Duodenal mucosa (tissue), 2 donors: ENCODE results near the gene GAPVD1.

Experiments used
- H3K27ac ChIP-seq: one replicate; pipeline ENCODE4 v1.7.0; 2013; ENCODE audit warnings: low read depth, low read length
- H3K27me3 ChIP-seq, 2 donors: one replicate each; pipeline ENCODE4 v1.7.0; 2013; ENCODE audit warnings: low read length in 2 of 2, control low read depth in 1 of 2; ENCODE audit not compliant: insufficient read depth in 2 of 2, control insufficient read depth in 1 of 2
- H3K36me3 ChIP-seq, 2 donors: one replicate each; pipeline ENCODE4 v1.7.0; 2013; ENCODE audit warnings: low read length in 2 of 2, control low read depth in 1 of 2; ENCODE audit not compliant: insufficient read depth in 2 of 2, control insufficient read depth in 1 of 2
- H3K4me1 ChIP-seq, 2 donors: one replicate each; pipeline ENCODE4 v1.7.0; 2013; ENCODE audit warnings: low read length in 2 of 2, control low read depth in 1 of 2; ENCODE audit not compliant: insufficient read depth in 2 of 2, control insufficient read depth in 1 of 2
- H3K4me3 ChIP-seq, 2 donors: one replicate each; pipeline ENCODE4 v1.7.0; 2013; ENCODE audit warnings: low read length in 2 of 2, low read depth in 1 of 2
- H3K9ac ChIP-seq, 2 donors: one replicate each; pipeline ENCODE4 v1.7.0; 2013; ENCODE audit warnings: low read length in 2 of 2, low read depth in 1 of 2
- H3K9me3 ChIP-seq, 2 donors: one replicate each; pipeline ENCODE4 v1.7.0; 2013; ENCODE audit warnings: low read length in 2 of 2, control low read depth in 1 of 2; ENCODE audit not compliant: control insufficient read depth in 1 of 2

Gene GAPVD1

DNA sequence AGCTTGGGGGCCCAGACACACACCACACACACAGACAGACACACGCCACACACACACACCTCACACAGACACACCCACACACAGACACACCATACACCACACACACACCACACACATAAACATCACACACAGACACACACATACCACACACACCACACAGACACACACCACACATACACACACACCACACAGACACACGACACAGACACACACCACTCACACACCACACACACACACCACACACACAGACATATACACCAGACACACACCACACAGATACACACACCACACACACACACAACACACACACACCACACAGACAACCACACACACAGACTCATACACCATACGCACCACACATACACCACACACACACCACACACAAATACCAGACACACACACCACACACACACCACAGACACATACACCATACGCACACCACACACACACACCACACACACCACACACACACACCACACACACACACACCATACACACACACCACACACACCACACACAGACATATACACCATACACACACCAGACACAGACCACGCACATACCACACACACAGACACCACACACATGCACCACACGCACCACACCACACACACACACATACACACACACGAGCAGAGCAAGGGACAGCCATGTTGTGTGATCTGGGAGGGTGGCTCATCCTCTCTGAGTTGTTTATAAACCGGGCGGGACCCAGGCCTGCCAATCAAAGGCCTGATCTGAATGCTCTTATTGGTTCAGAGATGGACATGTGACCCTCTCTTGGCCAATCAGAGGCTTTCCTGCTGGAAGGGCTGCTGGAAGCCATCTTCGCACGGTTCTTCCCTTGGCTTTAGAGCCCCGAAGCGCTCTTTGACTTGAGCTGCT, 148.3 kb downstream of the GAPVD1 start:
- no peak overlapping the region for H3K27ac ChIP-seq
- peaks cover 0 to 6% of the 10 kb centered on the region in 2 donors for H3K4me1 ChIP-seq
- H3K36me3 ChIP-seq: no peaks in the 10 kb centered on the region
- peaks cover 0 to 11% of the 10 kb centered on the region in 2 donors for H3K27me3 ChIP-seq
- H3K9ac ChIP-seq: no peak overlapping the region
- H3K9me3 ChIP-seq: no peaks in the 10 kb centered on the region
- H3K4me3 ChIP-seq: no peak overlapping the region

DNA sequence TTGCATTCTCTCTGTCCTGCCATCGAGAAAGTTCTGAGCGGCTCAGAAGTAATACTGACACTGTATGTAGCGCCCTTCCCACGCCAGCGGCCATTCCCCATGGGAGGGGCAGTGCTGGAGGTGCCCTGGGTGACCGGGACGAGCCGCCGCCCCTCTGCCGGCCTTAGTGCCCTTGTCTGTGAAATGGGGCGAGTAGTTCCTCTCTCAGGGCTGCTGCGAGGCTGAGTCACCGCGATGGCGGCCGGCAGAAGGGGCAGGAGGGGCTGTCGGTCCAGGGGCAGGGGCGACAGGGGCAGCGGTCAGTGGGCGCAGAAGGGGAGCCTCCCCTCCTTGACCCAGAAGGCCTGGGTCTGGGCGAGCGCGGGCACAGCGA, 148.9 kb downstream of the GAPVD1 start:
- H3K9me3 ChIP-seq: no peaks in the 10 kb centered on the region
- H3K36me3 ChIP-seq: no peaks in the 10 kb centered on the region
- H3K4me3 ChIP-seq: no peak overlapping the region
- no peak overlapping the region for H3K27ac ChIP-seq
- peaks cover 0 to 11% of the 10 kb centered on the region in 2 donors for H3K27me3 ChIP-seq
- peaks cover 0 to 6% of the 10 kb centered on the region in 2 donors for H3K4me1 ChIP-seq
- H3K9ac ChIP-seq: no peak overlapping the region

DNA sequence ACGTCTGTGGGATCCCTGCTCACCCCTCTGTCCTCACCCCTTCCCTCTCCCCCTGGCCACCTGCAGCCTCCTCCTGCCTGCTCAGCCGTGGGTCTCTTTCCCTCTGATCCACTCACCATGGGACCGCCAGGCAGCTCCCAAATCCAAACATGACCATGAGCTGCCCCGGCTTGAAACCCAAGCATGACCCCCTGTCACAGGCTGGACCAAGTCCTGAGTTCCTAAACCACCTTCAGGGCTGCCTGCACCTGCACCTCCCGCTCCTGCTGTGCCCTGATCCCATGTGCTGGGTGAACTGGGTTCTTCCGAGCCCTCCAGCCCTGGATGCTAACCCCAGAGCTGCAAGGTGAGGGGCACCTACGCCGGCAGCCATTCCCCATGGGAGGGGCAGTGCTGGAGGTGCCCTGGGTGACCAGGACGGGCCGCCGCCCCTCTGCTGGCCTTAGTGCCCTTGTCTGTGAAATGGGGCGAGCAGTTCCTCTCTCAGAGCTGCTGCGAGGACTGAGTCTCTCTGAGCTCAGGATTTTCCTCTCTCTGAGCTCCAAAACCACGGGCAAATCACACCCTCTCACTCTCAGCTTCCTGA, 149.6 kb downstream of the GAPVD1 start:
- no peaks in the 10 kb centered on the region for H3K36me3 ChIP-seq
- no peak overlapping the region for H3K27ac ChIP-seq
- peaks cover 0 to 11% of the 10 kb centered on the region in 2 donors for H3K27me3 ChIP-seq
- H3K4me3 ChIP-seq: no peak overlapping the region
- no peaks in the 10 kb centered on the region for H3K9me3 ChIP-seq
- peaks cover 0 to 6% of the 10 kb centered on the region in 2 donors for H3K4me1 ChIP-seq
- H3K9ac ChIP-seq: no peak overlapping the region

DNA sequence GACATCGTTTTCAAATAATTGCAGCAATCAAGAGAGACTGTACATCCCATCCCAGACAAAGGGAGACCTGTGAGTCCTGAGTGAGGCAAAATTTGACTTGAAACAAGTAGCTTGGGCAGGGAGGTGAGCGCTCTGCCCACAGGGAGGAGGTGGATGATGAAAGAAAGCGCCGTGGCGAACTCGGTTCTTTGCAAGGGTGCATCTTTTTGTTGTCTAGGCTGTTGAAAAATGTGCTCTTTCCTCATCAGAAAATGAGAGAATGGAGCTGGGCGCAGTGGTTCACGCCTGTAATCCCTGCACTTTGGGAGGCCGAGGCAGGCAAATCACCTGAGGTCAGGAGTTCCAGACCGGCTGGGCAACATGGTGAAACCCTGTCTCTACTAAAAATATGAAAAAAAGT, 150.5 kb downstream of the GAPVD1 start:
- H3K4me1 ChIP-seq: peaks cover 0 to 6% of the 10 kb centered on the region in 2 donors
- H3K36me3 ChIP-seq: no peaks in the 10 kb centered on the region
- H3K4me3 ChIP-seq: no peak overlapping the region
- no peaks in the 10 kb centered on the region for H3K9me3 ChIP-seq
- no peak overlapping the region for H3K9ac ChIP-seq
- H3K27ac ChIP-seq: no peak overlapping the region
- H3K27me3 ChIP-seq: peaks cover 0 to 11% of the 10 kb centered on the region in 2 donors

DNA sequence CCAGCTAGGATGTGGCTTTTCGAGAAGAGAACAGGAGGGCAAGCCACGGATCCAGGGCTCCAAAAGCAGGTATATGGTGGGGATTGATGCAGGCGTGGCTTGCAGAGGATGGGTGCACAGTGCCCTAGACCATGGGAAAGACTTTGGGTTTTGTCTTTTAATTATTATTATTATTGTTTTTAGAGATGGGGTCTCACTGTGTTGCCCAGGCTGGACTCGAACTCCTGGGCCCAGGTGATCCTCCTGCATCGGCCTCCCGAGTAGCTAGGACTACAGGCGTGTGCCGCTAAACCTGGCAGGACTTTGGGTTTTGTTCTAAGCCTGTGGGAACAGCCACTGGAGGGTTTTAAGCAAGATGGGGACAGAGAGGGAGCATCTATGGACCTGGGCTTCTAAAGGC, 152.0 kb downstream of the GAPVD1 start:
- Histone ChIP-seq H3K27me3 (peaks cover 0 to 8% of the 10 kb centered on the region in 2 donors), H3K9ac (no peak overlapping the region), H3K4me1 (peaks cover 0 to 6% of the 10 kb centered on the region in 2 donors), H3K4me3 (no peak overlapping the region), H3K36me3 (no peaks in the 10 kb centered on the region), H3K27ac (no peak overlapping the region), H3K9me3 (no peaks in the 10 kb centered on the region)

DNA sequence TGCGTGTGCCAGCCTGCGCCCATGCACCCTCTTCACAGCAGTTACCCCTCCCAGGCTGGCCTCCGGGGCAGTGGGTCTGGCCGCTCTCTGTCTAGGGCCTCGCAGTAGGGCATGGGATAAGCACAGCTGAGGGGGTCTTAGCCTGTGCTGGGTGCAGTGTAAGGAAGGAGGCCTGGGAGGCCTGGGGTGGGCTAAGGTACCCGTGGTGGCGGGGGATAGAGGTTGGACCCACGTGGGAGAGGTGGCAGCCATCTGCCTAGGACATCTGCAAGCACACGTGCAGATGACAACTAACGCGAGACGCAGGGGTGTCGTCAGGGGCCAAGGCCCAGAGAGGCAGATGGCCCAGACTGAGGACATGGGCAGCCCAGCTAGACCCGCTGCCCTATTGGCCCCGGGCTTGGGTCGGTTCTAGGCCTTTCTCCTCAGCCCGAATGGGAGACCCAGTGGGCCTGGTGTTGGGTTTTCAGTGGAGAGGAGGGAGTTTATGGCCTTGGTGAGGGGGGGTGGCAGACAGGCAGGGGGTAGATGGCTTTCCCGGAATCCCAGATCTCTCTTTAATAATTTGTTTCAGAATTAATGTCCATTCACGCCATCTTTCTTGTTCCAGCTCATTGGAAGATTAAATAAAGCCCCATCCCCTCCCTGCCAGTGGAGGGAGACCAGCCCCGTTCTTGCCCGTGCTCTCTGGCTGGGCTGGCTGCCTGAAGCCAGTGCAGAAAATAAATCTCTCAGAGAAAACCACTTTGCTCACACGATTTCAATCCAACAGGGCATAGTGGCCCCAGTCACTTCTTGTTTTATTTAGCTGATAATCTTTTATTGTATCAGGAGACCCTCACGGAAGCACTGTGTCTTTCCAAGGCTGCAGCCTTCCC, 154.2 kb downstream of the GAPVD1 start:
- Histone ChIP-seq H3K4me3 (no peak overlapping the region), H3K9me3 (no peaks in the 10 kb centered on the region), H3K4me1 (no peaks in the 10 kb centered on the region), H3K9ac (no peak overlapping the region), H3K27me3 (no peaks in the 10 kb centered on the region), H3K27ac (no peak overlapping the region), H3K36me3 (no peaks in the 10 kb centered on the region)

DNA sequence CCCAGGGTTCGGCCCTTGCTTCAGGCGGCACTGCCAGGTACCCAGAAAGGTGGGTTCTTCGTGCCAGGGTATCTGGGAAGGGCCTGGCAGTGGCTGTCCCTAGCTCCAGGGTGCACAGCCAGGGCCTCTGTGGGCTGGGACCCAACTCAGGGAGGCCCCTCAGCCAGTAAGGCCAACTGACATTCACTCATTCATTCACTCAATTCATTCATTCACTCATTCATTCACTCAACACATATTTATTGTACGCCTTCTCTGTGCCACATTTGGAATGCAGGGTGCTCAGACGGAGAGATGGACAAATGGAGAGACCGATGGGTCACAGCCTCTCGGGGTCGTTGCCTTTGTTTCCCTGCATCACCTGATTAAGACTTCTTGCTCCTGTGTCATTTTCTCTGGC, 154.9 kb downstream of the GAPVD1 start:
- Histone ChIP-seq H3K9me3 (no peaks in the 10 kb centered on the region), H3K9ac (no peak overlapping the region), H3K27ac (no peak overlapping the region), H3K4me3 (no peak overlapping the region), H3K36me3 (no peaks in the 10 kb centered on the region), H3K27me3 (no peaks in the 10 kb centered on the region), H3K4me1 (no peaks in the 10 kb centered on the region)
